ENCODE results near the gene CAVIN1.

- TF ChIP-seq SUZ12 (IDR thresholded peaks at IDR 0.05; ENCODE audit: extremely low read depth, insufficient read depth, insufficient read length) (no peak), YY1 (IDR thresholded peaks at IDR 0.05; ENCODE audit: insufficient read depth, insufficient read length) (no peak)
Measured at GRCh38 chr17:42459801-42460281, 36.8 kb upstream of the CAVIN1 start.

Data from NT2/D1 (cell line).